ENCODE data around the gene OIT3. TPM values are rescaled to one million over a fixed set of nuclear protein-coding genes. Genes with fewer than 3 reads are reported as not detected.

The OIT3 gene
- total RNA-seq (2014; rRNA removed; shearing (Covaris generic); ENCODE audit: low replicate concordance), result 0.65 TPM in 1 of 2 replicates, not detected in the other

- Histone ChIP-seq H3K4me1 (ENCODE audit: low read length) (no peaks in the 10 kb centered on the region), H2AFZ (ENCODE audit: low read length) (no peak within 1 kb of the TSS), H3K27me3 (ENCODE audit: low read length) (no peaks in the 10 kb centered on the region), H3K79me2 (ENCODE audit: low read length) (no peaks in the 10 kb centered on the region), H3K9ac (ENCODE audit: low read length) (no peak within 1 kb of the TSS), H3K9me3 (ENCODE audit: low read length) (no peaks in the 10 kb centered on the region), H4K20me1 (ENCODE audit: insufficient read depth, low read depth, low read length) (no peaks in the 10 kb centered on the region), H3K36me3 (ENCODE audit: insufficient read depth, low read length) (0 out of 2 replicates have a peak, but pooled peaks cover 1% of the 10 kb centered on the region), H3K4me2 (ENCODE audit: low read depth, low read length, poor library complexity, severe bottlenecking) (no peak within 1 kb of the TSS), H3K9me2 (replicated peaks; ENCODE audit: insufficient read depth, low read length) (no peaks in the 10 kb centered on the region), H3K27ac (ENCODE audit: low read length) (no peak within 1 kb of the TSS), H3K4me3 (ENCODE audit: low read length) (no peak within 1 kb of the TSS)
- no peak for DNase-seq
Observed at GRCh38 chr10:72893136-72893798, at the start of gene OIT3. Gene OIT3, plus strand, starts transcription at chr10:72893739. Its CDS starts 60 bp downstream, at chr10:72893799.

- Histone ChIP-seq H2AFZ (ENCODE audit: low read length) (no peak overlapping the region), H3K27me3 (ENCODE audit: low read length) (no peaks in the 10 kb centered on the region), H3K4me1 (ENCODE audit: low read length) (no peaks in the 10 kb centered on the region), H3K9me3 (ENCODE audit: low read length) (peaks cover 2% of the 10 kb centered on the region; the same call in 1 of the 2 replicates), H3K27ac (ENCODE audit: low read length) (no peak overlapping the region), H3K4me3 (ENCODE audit: low read length) (no peak overlapping the region), H3K36me3 (ENCODE audit: insufficient read depth, low read length) (no peaks in the 10 kb centered on the region; the same call in 1 of the 2 replicates), H4K20me1 (ENCODE audit: insufficient read depth, low read depth, low read length) (no peaks in the 10 kb centered on the region), H3K4me2 (ENCODE audit: low read depth, low read length, poor library complexity, severe bottlenecking) (no peak overlapping the region), H3K9ac (ENCODE audit: low read length) (no peak overlapping the region), H3K9me2 (replicated peaks; ENCODE audit: insufficient read depth, low read length) (no peaks in the 10 kb centered on the region), H3K79me2 (ENCODE audit: low read length) (peaks cover 12% of the 10 kb centered on the region)
- no peak for DNase-seq
Observed at GRCh38 chr10:72846238-72846637, 47.3 kb upstream of the OIT3 start.

- no peak overlapping the region for H3K9ac ChIP-seq (ENCODE audit: low read length)
- peaks cover 10% of the 10 kb centered on the region for H3K79me2 ChIP-seq (ENCODE audit: low read length)
- no peak overlapping the region for H3K4me2 ChIP-seq (ENCODE audit: low read depth, low read length, poor library complexity, severe bottlenecking)
- DNase-seq, result no peak
- H3K4me1 ChIP-seq (ENCODE audit: low read length), result no peaks in the 10 kb centered on the region
- no peaks in the 10 kb centered on the region for H4K20me1 ChIP-seq (ENCODE audit: insufficient read depth, low read depth, low read length)
- H3K9me3 ChIP-seq (ENCODE audit: low read length), result peaks cover 10% of the 10 kb centered on the region; the same call in 1 of the 2 replicates
- no peaks in the 10 kb centered on the region for H3K9me2 ChIP-seq (replicated peaks; ENCODE audit: insufficient read depth, low read length)
- no peak overlapping the region for H3K4me3 ChIP-seq (ENCODE audit: low read length)
- no peaks in the 10 kb centered on the region; the same call in 1 of the 2 replicates for H3K36me3 ChIP-seq (ENCODE audit: insufficient read depth, low read length)
- H3K27ac ChIP-seq (ENCODE audit: low read length), result no peak overlapping the region
- no peaks in the 10 kb centered on the region for H3K27me3 ChIP-seq (ENCODE audit: low read length)
- no peak overlapping the region for H2AFZ ChIP-seq (ENCODE audit: low read length)
Observed at GRCh38 chr10:72847681-72848080, 45.9 kb upstream of the OIT3 start.

- Histone ChIP-seq H2AFZ (ENCODE audit: low read length) (no peak overlapping the region), H3K79me2 (ENCODE audit: low read length) (peaks cover 10% of the 10 kb centered on the region), H3K9me2 (replicated peaks; ENCODE audit: insufficient read depth, low read length) (no peaks in the 10 kb centered on the region), H3K4me3 (ENCODE audit: low read length) (no peak overlapping the region), H3K9me3 (ENCODE audit: low read length) (peaks cover 10% of the 10 kb centered on the region; the same call in 1 of the 2 replicates), H3K27me3 (ENCODE audit: low read length) (no peaks in the 10 kb centered on the region), H3K4me2 (ENCODE audit: low read depth, low read length, poor library complexity, severe bottlenecking) (no peak overlapping the region), H3K36me3 (ENCODE audit: insufficient read depth, low read length) (no peaks in the 10 kb centered on the region; the same call in 1 of the 2 replicates), H3K27ac (ENCODE audit: low read length) (no peak overlapping the region), H3K9ac (ENCODE audit: low read length) (no peak overlapping the region), H3K4me1 (ENCODE audit: low read length) (no peaks in the 10 kb centered on the region), H4K20me1 (ENCODE audit: insufficient read depth, low read depth, low read length) (no peaks in the 10 kb centered on the region)
- DNase-seq, result no peak
Observed at GRCh38 chr10:72850861-72851260, 42.7 kb upstream of the OIT3 start.

GRCh38 chr10:72851509-72851908, 42.0 kb upstream of the OIT3 start:
- DNase-seq, result no peak
- Histone ChIP-seq H3K4me2 (ENCODE audit: low read depth, low read length, poor library complexity, severe bottlenecking) (no peak overlapping the region), H3K27ac (ENCODE audit: low read length) (no peak overlapping the region), H3K9ac (ENCODE audit: low read length) (no peak overlapping the region), H2AFZ (ENCODE audit: low read length) (no peak overlapping the region), H3K36me3 (ENCODE audit: insufficient read depth, low read length) (no peaks in the 10 kb centered on the region; the same call in 1 of the 2 replicates), H3K9me2 (replicated peaks; ENCODE audit: insufficient read depth, low read length) (no peaks in the 10 kb centered on the region), H3K27me3 (ENCODE audit: low read length) (no peaks in the 10 kb centered on the region), H3K79me2 (ENCODE audit: low read length) (peaks cover 10% of the 10 kb centered on the region), H4K20me1 (ENCODE audit: insufficient read depth, low read depth, low read length) (no peaks in the 10 kb centered on the region), H3K4me3 (ENCODE audit: low read length) (no peak overlapping the region), H3K9me3 (ENCODE audit: low read length) (peaks cover 10% of the 10 kb centered on the region; the same call in 1 of the 2 replicates), H3K4me1 (ENCODE audit: low read length) (no peaks in the 10 kb centered on the region)

GRCh38 chr10:72852508-72852907, 41.0 kb upstream of the OIT3 start:
- no peaks in the 10 kb centered on the region for H3K27me3 ChIP-seq (ENCODE audit: low read length)
- peaks cover 4% of the 10 kb centered on the region; the same call in 1 of the 2 replicates for H3K79me2 ChIP-seq (ENCODE audit: low read length)
- no peak overlapping the region for H3K9ac ChIP-seq (ENCODE audit: low read length)
- H3K4me3 ChIP-seq (ENCODE audit: low read length), result no peak overlapping the region
- no peak for DNase-seq
- no peaks in the 10 kb centered on the region; the same call in 1 of the 2 replicates for H3K36me3 ChIP-seq (ENCODE audit: insufficient read depth, low read length)
- H3K9me3 ChIP-seq (ENCODE audit: low read length), result peaks cover 10% of the 10 kb centered on the region; the same call in 1 of the 2 replicates
- H3K4me2 ChIP-seq (ENCODE audit: low read depth, low read length, poor library complexity, severe bottlenecking), result no peak overlapping the region
- no peak overlapping the region for H2AFZ ChIP-seq (ENCODE audit: low read length)
- no peak overlapping the region for H3K27ac ChIP-seq (ENCODE audit: low read length)
- H3K9me2 ChIP-seq (replicated peaks; ENCODE audit: insufficient read depth, low read length), result no peaks in the 10 kb centered on the region
- H3K4me1 ChIP-seq (ENCODE audit: low read length), result no peaks in the 10 kb centered on the region
- H4K20me1 ChIP-seq (ENCODE audit: insufficient read depth, low read depth, low read length), result no peaks in the 10 kb centered on the region

GRCh38 chr10:72855129-72855528, 38.4 kb upstream of the OIT3 start:
- Histone ChIP-seq H3K4me3 (ENCODE audit: low read length) (no peak overlapping the region), H4K20me1 (ENCODE audit: insufficient read depth, low read depth, low read length) (no peaks in the 10 kb centered on the region), H3K9ac (ENCODE audit: low read length) (no peak overlapping the region), H2AFZ (ENCODE audit: low read length) (no peak overlapping the region), H3K36me3 (ENCODE audit: insufficient read depth, low read length) (no peaks in the 10 kb centered on the region; the same call in 1 of the 2 replicates), H3K4me2 (ENCODE audit: low read depth, low read length, poor library complexity, severe bottlenecking) (no peak overlapping the region), H3K9me2 (replicated peaks; ENCODE audit: insufficient read depth, low read length) (no peaks in the 10 kb centered on the region), H3K4me1 (ENCODE audit: low read length) (no peaks in the 10 kb centered on the region), H3K9me3 (ENCODE audit: low read length) (peaks cover 10% of the 10 kb centered on the region; the same call in 1 of the 2 replicates), H3K27me3 (ENCODE audit: low read length) (no peaks in the 10 kb centered on the region), H3K27ac (ENCODE audit: low read length) (no peak overlapping the region), H3K79me2 (ENCODE audit: low read length) (no peaks in the 10 kb centered on the region)
- no peak for DNase-seq

- no peak for DNase-seq
- H3K27me3 ChIP-seq (ENCODE audit: low read length), result no peaks in the 10 kb centered on the region
- H3K9me2 ChIP-seq (replicated peaks; ENCODE audit: insufficient read depth, low read length), result no peaks in the 10 kb centered on the region
- no peaks in the 10 kb centered on the region for H4K20me1 ChIP-seq (ENCODE audit: insufficient read depth, low read depth, low read length)
- no peak overlapping the region for H3K4me2 ChIP-seq (ENCODE audit: low read depth, low read length, poor library complexity, severe bottlenecking)
- no peaks in the 10 kb centered on the region for H3K79me2 ChIP-seq (ENCODE audit: low read length)
- H3K9me3 ChIP-seq (ENCODE audit: low read length), result peaks cover 10% of the 10 kb centered on the region; the same call in 1 of the 2 replicates
- no peak overlapping the region for H3K9ac ChIP-seq (ENCODE audit: low read length)
- no peak overlapping the region for H3K4me3 ChIP-seq (ENCODE audit: low read length)
- H3K27ac ChIP-seq (ENCODE audit: low read length), result no peak overlapping the region
- no peaks in the 10 kb centered on the region for H3K4me1 ChIP-seq (ENCODE audit: low read length)
- no peak overlapping the region for H2AFZ ChIP-seq (ENCODE audit: low read length)
- no peaks in the 10 kb centered on the region; the same call in none of the 2 replicates for H3K36me3 ChIP-seq (ENCODE audit: insufficient read depth, low read length)
Observed at GRCh38 chr10:72855790-72856189, 37.7 kb upstream of the OIT3 start.

All from Karpas-422 (cell line).